Activated naive CD4-positive, alpha-beta T cell treated with anti-CD3 and anti-CD28 coated beads for 36 hours (primary cell): ENCODE data around the gene MRTO4. TPM values are rescaled to one million over a fixed set of nuclear protein-coding genes. Genes with fewer than 3 reads are reported as not detected.
"Not testable (repeated sequence)": the region's sequence is repeated elsewhere in the genome, so short reads cannot be mapped to it uniquely, and the experiment has no call there.

Experiments
- CTCF ChIA-PET: fragments of 350-600 bp; sonication (Branson Sonifier 250); formaldehyde crosslinking; loops from one replicate; lab custom pipeline; 2021; ENCODE audit warnings: antibody characterized with exemption; lab: Charles Lee
- DNase-seq: peaks from one replicate; pipeline ENCODE4 v3.0.0-alpha.2; 2020
- H3K27ac Mint-ChIP-seq: one replicate; pipeline ENCODE4 v1.8.0; 2021; ENCODE audit warnings: mild to moderate bottlenecking, mixed read lengths
- H3K27me3 Mint-ChIP-seq: one replicate; pipeline ENCODE4 v1.8.0; 2021; ENCODE audit warnings: low read depth, mixed read lengths
- H3K36me3 Mint-ChIP-seq: one replicate; pipeline ENCODE4 v1.8.0; 2021; ENCODE audit warnings: low read depth, mixed read lengths
- H3K4me1 Mint-ChIP-seq: one replicate; pipeline ENCODE4 v1.8.0; 2021; ENCODE audit warnings: low read depth, mixed read lengths
- H3K4me3 Mint-ChIP-seq: one replicate; pipeline ENCODE4 v1.8.0; 2021; ENCODE audit warnings: mild to moderate bottlenecking, moderate library complexity, mixed read lengths
- H3K9me3 Mint-ChIP-seq: one replicate; pipeline ENCODE4 v1.8.0; 2021; ENCODE audit warnings: mixed read lengths
- intact Hi-C: fragments of 100-400 bp; cut with micrococcal nuclease; formaldehyde crosslinking; loops from one replicate; pipeline ENCODE4 v1.15.1; 2023
- total RNA-seq, 2 experiments: library from RNA; stranded (reverse); gene quantifications; one replicate each; pipeline ENCODE4 v1.2.3, GENCODE V29; 2021

The MRTO4 gene
- total RNA-seq, 2 experiments from 2014 or later: 53.2 to 54.3 TPM

DNA sequence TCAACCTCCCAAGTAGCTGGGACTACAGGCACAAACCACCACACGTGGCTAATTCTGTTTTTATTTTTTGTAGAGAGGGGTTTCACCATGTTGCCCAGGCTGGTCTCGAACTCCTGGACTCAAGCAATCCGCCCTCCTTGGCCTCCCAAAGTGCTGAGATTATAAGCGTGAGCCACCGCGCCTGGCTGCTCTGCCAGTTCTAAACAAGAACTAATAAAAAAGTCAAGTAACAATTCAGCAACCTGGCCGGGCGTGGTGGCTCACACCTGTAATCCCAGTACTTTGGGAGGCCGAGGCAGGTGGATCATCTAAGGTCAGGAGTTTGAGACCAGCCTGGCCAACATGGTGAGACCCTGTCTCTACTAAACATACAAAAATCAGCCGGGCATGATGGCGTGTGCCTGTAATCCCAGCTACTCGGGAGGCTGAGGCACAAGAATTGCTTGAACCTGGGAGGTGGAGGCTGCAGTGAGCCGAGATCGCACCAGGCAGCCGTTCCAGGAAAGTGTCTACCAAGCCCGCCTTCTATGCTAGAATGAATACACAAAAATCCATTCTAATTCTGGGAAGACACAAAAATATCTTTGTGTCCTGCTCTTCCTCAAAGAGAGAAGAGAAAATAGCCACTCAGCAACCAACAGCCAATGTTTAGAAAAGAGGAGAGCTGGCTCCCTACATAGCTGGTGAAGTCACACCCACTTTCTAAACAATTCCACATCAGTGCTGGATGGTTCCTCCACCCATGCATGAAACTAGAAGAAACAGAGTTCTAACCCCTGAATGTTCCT is 19.7 kb upstream of the MRTO4 start:
- H3K27me3 Mint-ChIP-seq, DNase-seq, H3K4me3 Mint-ChIP-seq, H3K27ac Mint-ChIP-seq, intact Hi-C loops, H3K4me1 Mint-ChIP-seq, H3K9me3 Mint-ChIP-seq: not testable (repeated sequence)
- CTCF ChIA-PET: interaction anchor here (0.6 to 0.8 kb wide), 2 partner anchors 21 to 32 kb away, joined by 3 read pairs; no protein-coding TSS in a partner anchor
- H3K36me3 Mint-ChIP-seq: peaks cover 37% of the 10 kb centered on the region

DNA sequence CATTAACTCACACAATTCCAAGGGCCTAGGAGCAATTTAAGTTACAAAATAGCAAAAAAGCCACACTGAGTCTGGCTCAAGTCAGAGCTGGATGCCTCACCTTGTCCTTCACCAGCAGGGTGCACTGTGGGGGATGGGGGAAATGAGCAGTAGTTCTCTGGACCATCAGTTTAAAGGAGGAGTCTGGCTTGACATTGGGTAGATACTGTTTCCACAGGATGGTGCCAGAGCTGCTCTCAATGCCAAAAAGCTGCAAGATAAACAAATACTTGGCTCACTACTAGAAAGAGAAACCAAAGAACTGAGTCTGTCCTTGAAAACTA is 19.1 kb upstream of the MRTO4 start:
- no peak for DNase-seq
- H3K4me1 Mint-ChIP-seq: no peaks in the 10 kb centered on the region
- H3K4me3 Mint-ChIP-seq: no peak overlapping the region
- CTCF ChIA-PET: interaction anchor here (0.8 kb wide), 1 partner anchor 22 kb away, joined by 3 read pairs; no protein-coding TSS in a partner anchor
- intact Hi-C loops: no loop called here
- H3K27ac Mint-ChIP-seq: no peak overlapping the region
- H3K27me3 Mint-ChIP-seq: no peaks in the 10 kb centered on the region
- no peaks in the 10 kb centered on the region for H3K9me3 Mint-ChIP-seq
- H3K36me3 Mint-ChIP-seq: peaks cover 34% of the 10 kb centered on the region

DNA sequence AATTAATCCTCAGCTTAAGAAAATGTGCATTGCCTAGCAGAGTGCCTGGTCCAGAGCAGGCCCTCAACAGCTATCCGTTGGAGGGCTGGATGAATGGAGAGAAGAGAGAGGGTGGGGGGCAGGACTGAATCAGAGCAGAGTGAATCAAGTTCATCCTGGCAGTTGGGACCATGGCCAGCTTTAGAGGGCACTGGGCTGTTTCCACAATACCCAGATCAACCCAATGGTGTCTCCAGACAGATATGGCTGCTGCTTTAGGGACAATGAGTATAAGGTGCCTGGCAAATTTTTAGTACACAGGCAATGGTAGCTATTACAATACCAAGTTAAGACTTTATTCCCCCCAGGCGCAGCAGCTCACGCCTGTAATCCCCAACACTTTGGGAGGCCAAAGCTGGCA is 17.4 kb upstream of the MRTO4 start:
- no peak overlapping the region for H3K4me3 Mint-ChIP-seq
- H3K27me3 Mint-ChIP-seq: no peaks in the 10 kb centered on the region
- H3K4me1 Mint-ChIP-seq: no peaks in the 10 kb centered on the region
- H3K36me3 Mint-ChIP-seq: peaks cover 45% of the 10 kb centered on the region
- intact Hi-C loops: no loop called here
- no peak overlapping the region for H3K27ac Mint-ChIP-seq
- DNase-seq: no peak
- CTCF ChIA-PET: interaction anchor here (0.6 kb wide), 1 partner anchor 15 kb away, joined by 3 read pairs; no protein-coding TSS in a partner anchor
- no peaks in the 10 kb centered on the region for H3K9me3 Mint-ChIP-seq

- DNase-seq: no peak
- H3K9me3 Mint-ChIP-seq: no peaks in the 10 kb centered on the region
- intact Hi-C loops: loop anchor here (2.0 to 10.0 kb wide), 5 partner anchors 63 to 355 kb away; partner anchors contain the start of gene IFFO2
- CTCF ChIA-PET: interaction anchor here (0.7 to 2.1 kb wide), 6 partner anchors 12 to 106 kb away, joined by 3 to 6 read pairs (median 4); partner anchors contain the start of genes EMC1 and MRTO4
- H3K27ac Mint-ChIP-seq: no peak overlapping the region
- H3K27me3 Mint-ChIP-seq: no peaks in the 10 kb centered on the region
- no peaks in the 10 kb centered on the region for H3K4me1 Mint-ChIP-seq
- no peak overlapping the region for H3K4me3 Mint-ChIP-seq
- peaks cover 51% of the 10 kb centered on the region for H3K36me3 Mint-ChIP-seq
These were observed 11.7 kb upstream of the MRTO4 start for GRCh38 chr1:19239876-19240275.

GRCh38 chr1:19240673-19241538 is 10.7 kb upstream of the MRTO4 start:
- DNase-seq: peak; percentile 85
- H3K4me1 Mint-ChIP-seq: no peaks in the 10 kb centered on the region
- H3K27ac Mint-ChIP-seq: peak overlapping the region; percentile 61
- H3K27me3 Mint-ChIP-seq: no peaks in the 10 kb centered on the region
- CTCF ChIA-PET: interaction anchor here (0.6 to 1.8 kb wide), 20 partner anchors 10 to 659 kb away, joined by 3 to 6 read pairs (median 3); partner anchors contain the start of gene EMC1
- no peak overlapping the region for H3K4me3 Mint-ChIP-seq
- H3K36me3 Mint-ChIP-seq: peaks cover 50% of the 10 kb centered on the region
- no peaks in the 10 kb centered on the region for H3K9me3 Mint-ChIP-seq
- intact Hi-C loops: loop anchor here (1.0 to 10.0 kb wide), 7 partner anchors 64 to 412 kb away; partner anchors contain the start of gene IFFO2

DNA sequence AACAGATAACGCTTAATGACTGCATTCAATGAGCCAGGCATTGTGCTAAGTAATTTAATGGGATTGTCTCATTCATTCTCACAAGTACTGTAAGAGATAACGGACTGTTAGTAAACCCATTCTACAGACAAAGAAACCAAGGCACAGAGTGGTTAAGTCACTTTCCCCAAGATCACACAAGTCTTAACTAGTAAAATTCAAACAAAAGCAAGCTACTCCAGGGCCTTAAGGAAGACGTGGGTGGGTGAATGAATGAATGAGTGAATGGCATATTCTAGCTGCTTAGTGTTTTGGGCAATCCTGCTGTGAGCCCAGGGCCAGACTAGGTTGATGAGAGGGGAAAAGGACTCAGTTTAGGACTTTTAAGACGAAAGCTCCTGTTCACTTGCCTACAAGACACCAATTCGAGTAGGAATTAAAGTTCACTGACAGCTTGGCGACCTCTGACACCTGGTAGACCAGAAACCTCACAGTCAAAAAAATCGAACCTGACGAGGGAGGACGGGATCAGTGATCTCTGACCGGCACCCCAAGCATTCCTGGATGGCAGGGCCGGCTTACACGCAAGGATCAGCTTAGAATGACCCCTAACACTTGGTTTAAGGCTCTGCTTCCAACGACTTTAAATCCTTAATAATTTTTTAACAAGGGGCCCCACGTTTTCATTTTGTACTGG is 838 bp upstream of the MRTO4 start:
- intact Hi-C loops: loop anchor here (1.0 to 5.0 kb wide), 5 partner anchors 40 to 402 kb away; partner anchors contain the start of genes CAPZB and UBR4
- peak overlapping the region; percentile 90 for H3K27ac Mint-ChIP-seq
- no peak for DNase-seq
- peaks cover 5% of the 10 kb centered on the region for H3K36me3 Mint-ChIP-seq
- peaks cover 40% of the 10 kb centered on the region for H3K4me1 Mint-ChIP-seq
- H3K4me3 Mint-ChIP-seq: peak overlapping the region; percentile 85
- no peaks in the 10 kb centered on the region for H3K9me3 Mint-ChIP-seq
- H3K27me3 Mint-ChIP-seq: no peaks in the 10 kb centered on the region
- CTCF ChIA-PET: interaction anchor here (0.8 to 1.6 kb wide), 6 partner anchors 10 to 453 kb away, joined by 3 to 6 read pairs (median 4); no protein-coding TSS in a partner anchor

GRCh38 chr1:19254416-19254815 is 2.8 kb downstream of the MRTO4 start:
- H3K27me3 Mint-ChIP-seq: no peaks in the 10 kb centered on the region
- intact Hi-C loops: loop anchor here (5.0 kb wide), 3 partner anchors 88 to 343 kb away; partner anchors contain the start of gene CAPZB
- H3K36me3 Mint-ChIP-seq: peaks cover 18% of the 10 kb centered on the region
- peaks cover 55% of the 10 kb centered on the region for H3K4me1 Mint-ChIP-seq
- H3K9me3 Mint-ChIP-seq: no peaks in the 10 kb centered on the region
- no peak for DNase-seq
- no peak overlapping the region for H3K4me3 Mint-ChIP-seq
- CTCF ChIA-PET: interaction anchor here (1.0 to 2.8 kb wide), 2 partner anchors 8 to 407 kb away, joined by 3 to 7 read pairs; no protein-coding TSS in a partner anchor
- H3K27ac Mint-ChIP-seq: peak overlapping the region; percentile 53

DNA sequence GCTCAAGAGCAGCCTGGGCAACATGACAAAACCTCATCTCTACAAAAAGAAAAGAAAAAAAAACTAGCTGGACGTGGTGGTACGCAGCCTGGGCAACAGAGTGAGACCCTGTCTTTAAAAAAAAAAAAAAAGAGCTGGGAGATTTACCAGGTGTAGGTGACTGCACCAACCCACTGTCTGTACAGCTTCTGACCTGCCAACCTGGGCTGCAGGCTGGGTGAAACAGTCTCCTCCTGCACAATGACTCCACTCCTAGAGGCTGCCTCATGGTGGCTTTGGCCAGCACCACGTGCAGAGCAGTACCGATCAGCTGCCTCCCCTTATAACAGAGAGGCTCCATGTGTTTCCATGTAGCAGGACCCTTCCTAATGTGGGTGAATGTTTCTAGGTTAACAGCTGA is 3.7 kb downstream of the MRTO4 start:
- H3K27me3 Mint-ChIP-seq: no peaks in the 10 kb centered on the region
- no peak for DNase-seq
- CTCF ChIA-PET: interaction anchor here (0.7 to 2.8 kb wide), 3 partner anchors 33 to 406 kb away, joined by 3 to 7 read pairs (median 3); no protein-coding TSS in a partner anchor
- H3K4me1 Mint-ChIP-seq: peaks cover 48% of the 10 kb centered on the region
- no peak overlapping the region for H3K27ac Mint-ChIP-seq
- peaks cover 21% of the 10 kb centered on the region for H3K36me3 Mint-ChIP-seq
- H3K9me3 Mint-ChIP-seq: no peaks in the 10 kb centered on the region
- intact Hi-C loops: no loop called here
- no peak overlapping the region for H3K4me3 Mint-ChIP-seq

DNA sequence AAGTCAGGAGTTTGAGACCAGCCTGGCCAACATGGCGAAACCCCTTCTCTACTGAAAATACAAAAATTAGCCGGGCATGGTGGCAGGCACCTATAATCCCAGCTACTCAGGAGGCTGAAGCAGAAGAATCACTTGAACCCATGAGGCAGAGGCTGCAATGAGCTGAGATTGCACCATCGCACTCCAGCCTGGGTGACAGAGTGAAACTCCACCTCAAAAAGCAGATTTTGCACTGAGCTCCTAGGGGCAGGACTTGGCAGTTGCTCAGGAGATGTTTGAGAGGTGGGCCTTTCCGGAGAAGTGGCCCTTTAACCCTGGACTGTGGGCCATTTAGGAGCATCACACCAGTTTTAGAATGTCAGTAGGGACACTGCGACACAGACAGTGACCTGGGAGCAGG is 4.7 kb downstream of the MRTO4 start:
- DNase-seq: not testable (repeated sequence)

GRCh38 chr1:19257178-19257914 is 5.7 kb downstream of the MRTO4 start:
- H3K27ac Mint-ChIP-seq: peak overlapping the region; percentile 81
- peak overlapping the region; percentile 28 for H3K4me3 Mint-ChIP-seq
- no peaks in the 10 kb centered on the region for H3K9me3 Mint-ChIP-seq
- intact Hi-C loops: no loop called here
- peaks cover 19% of the 10 kb centered on the region for H3K36me3 Mint-ChIP-seq
- peak; percentile 21 for DNase-seq
- H3K4me1 Mint-ChIP-seq: peaks cover 43% of the 10 kb centered on the region
- no peaks in the 10 kb centered on the region for H3K27me3 Mint-ChIP-seq
- CTCF ChIA-PET: interaction anchor here (0.8 to 2.8 kb wide), 3 partner anchors 17 to 404 kb away, joined by 3 to 7 read pairs (median 7); no protein-coding TSS in a partner anchor

More for the DNA sequence above, 4.7 kb downstream of the MRTO4 start:
- Mint-ChIP-seq H3K36me3 (peaks cover 21% of the 10 kb centered on the region), H3K27ac (peak overlapping the region; percentile 81), H3K4me1 (peaks cover 43% of the 10 kb centered on the region)
- H3K9me3 Mint-ChIP-seq, H3K4me3 Mint-ChIP-seq, H3K27me3 Mint-ChIP-seq, intact Hi-C loops: not testable (repeated sequence)
- CTCF ChIA-PET: interaction anchor here (2.8 kb wide), 1 partner anchor 405 kb away, joined by 7 read pairs; no protein-coding TSS in a partner anchor

DNA sequence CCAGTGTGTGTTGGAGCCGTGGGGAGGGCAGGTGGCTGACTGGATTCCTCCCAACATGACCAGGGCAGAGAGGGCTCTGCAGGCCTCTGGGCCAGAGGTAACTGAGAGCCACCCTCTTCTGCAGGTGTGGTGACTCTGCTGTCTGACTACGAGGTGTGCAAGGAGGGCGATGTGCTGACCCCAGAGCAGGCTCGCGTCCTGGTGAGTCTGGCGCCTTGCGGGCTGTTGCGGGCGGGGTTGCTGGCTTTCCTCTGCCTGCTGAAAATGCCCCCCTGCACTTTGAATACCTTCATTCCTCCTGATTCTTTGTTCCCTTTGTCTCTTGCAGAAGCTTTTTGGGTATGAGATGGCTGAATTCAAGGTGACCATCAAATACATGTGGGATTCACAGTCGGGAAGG is 6.7 kb downstream of the MRTO4 start:
- Mint-ChIP-seq H3K36me3 (peaks cover 17% of the 10 kb centered on the region), H3K9me3 (no peaks in the 10 kb centered on the region), H3K27ac (no peak overlapping the region), H3K27me3 (no peaks in the 10 kb centered on the region), H3K4me3 (no peak overlapping the region), H3K4me1 (peaks cover 36% of the 10 kb centered on the region)
- CTCF ChIA-PET: interaction anchor here (1.2 kb wide), 1 partner anchor 18 kb away, joined by 3 read pairs; no protein-coding TSS in a partner anchor
- intact Hi-C loops: no loop called here
- DNase-seq: no peak
